ENCODE measurements around the gene CSH2. TPM values are rescaled to one million over a fixed set of nuclear protein-coding genes. Genes with fewer than 3 reads are reported as not detected.

The CSH2 gene
- total RNA-seq, 1 experiment from 2014 or later = not detected

DNA sequence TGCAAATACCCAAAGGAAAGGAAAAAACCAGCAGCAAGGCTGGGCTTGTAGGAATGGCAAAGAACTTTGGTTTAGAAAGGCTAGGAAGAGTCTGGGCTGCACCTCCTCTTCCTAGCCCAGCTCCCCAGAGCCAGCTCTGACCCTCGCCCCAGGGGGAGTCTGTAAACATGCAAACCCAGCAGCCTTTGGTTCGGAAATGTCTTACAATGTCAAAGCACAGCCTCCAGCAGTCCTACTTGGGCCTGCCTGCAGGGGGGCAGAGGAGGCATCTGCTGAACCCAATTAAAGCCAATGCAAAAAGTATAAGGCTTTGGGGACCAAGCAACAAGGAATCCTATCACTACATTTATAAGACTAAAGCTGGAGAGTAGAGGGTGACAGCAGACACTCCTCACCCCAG is 41.0 kb downstream of the CSH2 start:
- no peak overlapping the region for H2AK5ac ChIP-seq (ENCODE audit: insufficient read length, low read length)
- H3K79me1 ChIP-seq (ENCODE audit: insufficient read depth, low read depth, low read length, poor library complexity, severe bottlenecking) = peaks cover 3% of the 10 kb centered on the region
- H4K5ac ChIP-seq (ENCODE audit: insufficient read length, low read depth, low read length) = no peak overlapping the region
- no peak overlapping the region for H3K14ac ChIP-seq (ENCODE audit: insufficient read depth, low read length)
- H2BK20ac ChIP-seq (ENCODE audit: low read depth, low read length, poor library complexity, severe bottlenecking) = no peak overlapping the region
- no peak overlapping the region for H3K27ac ChIP-seq (ENCODE audit: insufficient read length, low read depth, low read length)
- H3K23me2 ChIP-seq (ENCODE audit: insufficient read length, low read depth, low read length, poor library complexity, severe bottlenecking) = peaks cover 6% of the 10 kb centered on the region
- no peak overlapping the region for H4K91ac ChIP-seq (ENCODE audit: insufficient read length, low read depth, low read length)
- no peak overlapping the region for H2BK15ac ChIP-seq (ENCODE audit: low read depth, low read length)
- H3K79me2 ChIP-seq (ENCODE audit: insufficient read depth, low read length) = peaks cover 6% of the 10 kb centered on the region; the same call in 1 of the 2 replicates
- H4K8ac ChIP-seq (replicated peaks; ENCODE audit: insufficient read length, low read depth, low read length) = no peak overlapping the region
- no peaks in the 10 kb centered on the region for H3K27me3 ChIP-seq (ENCODE audit: insufficient read depth, low read length)
- TF ChIP-seq, protein P1, sequence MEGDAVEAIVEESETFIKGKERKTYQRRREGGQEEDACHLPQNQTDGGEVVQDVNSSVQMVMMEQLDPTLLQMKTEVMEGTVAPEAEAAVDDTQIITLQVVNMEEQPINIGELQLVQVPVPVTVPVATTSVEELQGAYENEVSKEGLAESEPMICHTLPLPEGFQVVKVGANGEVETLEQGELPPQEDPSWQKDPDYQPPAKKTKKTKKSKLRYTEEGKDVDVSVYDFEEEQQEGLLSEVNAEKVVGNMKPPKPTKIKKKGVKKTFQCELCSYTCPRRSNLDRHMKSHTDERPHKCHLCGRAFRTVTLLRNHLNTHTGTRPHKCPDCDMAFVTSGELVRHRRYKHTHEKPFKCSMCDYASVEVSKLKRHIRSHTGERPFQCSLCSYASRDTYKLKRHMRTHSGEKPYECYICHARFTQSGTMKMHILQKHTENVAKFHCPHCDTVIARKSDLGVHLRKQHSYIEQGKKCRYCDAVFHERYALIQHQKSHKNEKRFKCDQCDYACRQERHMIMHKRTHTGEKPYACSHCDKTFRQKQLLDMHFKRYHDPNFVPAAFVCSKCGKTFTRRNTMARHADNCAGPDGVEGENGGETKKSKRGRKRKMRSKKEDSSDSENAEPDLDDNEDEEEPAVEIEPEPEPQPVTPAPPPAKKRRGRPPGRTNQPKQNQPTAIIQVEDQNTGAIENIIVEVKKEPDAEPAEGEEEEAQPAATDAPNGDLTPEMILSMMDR (conservative IDR thresholded peaks at IDR 0.05) = peak; percentile 19; the same call in 1 of the 3 replicates
- no peak overlapping the region for H3K9ac ChIP-seq (ENCODE audit: extremely low read depth, insufficient read length, low read length)
- no peak overlapping the region for H2BK12ac ChIP-seq (ENCODE audit: insufficient read length, low read depth, low read length)
- H4K20me1 ChIP-seq (ENCODE audit: control insufficient read depth, insufficient read depth, insufficient read length) = peaks cover 2% of the 10 kb centered on the region
- Mint-ChIP-seq H3K9me3 (no peaks in the 10 kb centered on the region), H3K27me3 (ENCODE audit: low read depth) (no peaks in the 10 kb centered on the region), H3K4me1 (peaks cover 9 to 14% of the 10 kb centered on the region in 2 experiments), H3K4me3 (no peak overlapping the region), H3K27ac (peak overlapping the region; percentile 82 to 87 (median 85); a peak in 5 of 7 replicates), H3K36me3 (ENCODE audit: insufficient read depth in 1 of 3, low read depth in 3 of 3) (peaks cover 63 to 94% (median 85%) of the 10 kb centered on the region in 3 experiments)
- no peak overlapping the region for H3K56ac ChIP-seq (ENCODE audit: insufficient read length, low read depth, low read length)
- DNase-seq = no peak
- no peak overlapping the region for H2BK120ac ChIP-seq (ENCODE audit: low read depth, low read length, poor library complexity, severe bottlenecking)
- H3K23ac ChIP-seq (ENCODE audit: insufficient read length, low read depth, low read length) = no peak overlapping the region
- no peak overlapping the region for H3K18ac ChIP-seq (ENCODE audit: insufficient read length, low read depth, low read length)
- no peak overlapping the region for H3T11ph ChIP-seq (ENCODE audit: low read length)
- H3K4ac ChIP-seq (ENCODE audit: low read depth, low read length) = no peak overlapping the region
- no CpG with 5 or more reads among the region's 2 CpGs for WGBS (ENCODE audit: extremely low coverage, insufficient read length, low lambda C conversion rate)
- H2AFZ ChIP-seq (ENCODE audit: low read length) = no peak overlapping the region
- no peaks in the 10 kb centered on the region for H3K9me3 ChIP-seq (ENCODE audit: control insufficient read depth, low read depth, low read length)
- H2BK5ac ChIP-seq (ENCODE audit: insufficient read length, low read length) = no peak overlapping the region
- H3K4me2 ChIP-seq (ENCODE audit: insufficient read depth, insufficient read length, low read length) = no peak overlapping the region
- no peaks in the 10 kb centered on the region for H3K4me1 ChIP-seq (ENCODE audit: insufficient read depth, low read length)

Measured in H9 (cell line).